Activated gamma-delta T cell (primary cell): ENCODE measurements around the gene MAST2.

Experiments used
- DNase-seq: peaks from one replicate; lab custom pipeline; 2025; lab: John Stamatoyannopoulos, UW

The MAST2 gene

GRCh38 chr1:45982359-45982758 is 178.9 kb downstream of the MAST2 start:
- no peak for DNase-seq

DNA sequence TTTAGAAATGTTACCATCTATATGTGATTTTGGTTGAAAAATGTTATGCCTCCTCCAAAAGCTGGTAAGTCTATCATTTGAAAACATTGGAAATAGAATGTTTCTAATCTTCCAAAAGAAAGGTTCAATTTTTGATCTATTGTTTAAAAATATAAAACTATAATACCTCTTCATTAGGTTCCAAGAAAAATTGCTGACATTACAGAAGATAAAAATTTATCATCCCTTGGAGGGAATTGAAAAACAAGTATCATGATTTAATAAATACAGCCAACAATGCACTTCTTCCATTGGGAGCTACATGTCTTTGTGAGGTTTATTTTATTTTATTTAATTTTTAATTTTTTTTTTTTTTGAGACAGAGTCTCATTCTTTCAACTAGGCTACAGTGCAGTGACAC is 180.6 kb downstream of the MAST2 start:
- no peak for DNase-seq

DNA sequence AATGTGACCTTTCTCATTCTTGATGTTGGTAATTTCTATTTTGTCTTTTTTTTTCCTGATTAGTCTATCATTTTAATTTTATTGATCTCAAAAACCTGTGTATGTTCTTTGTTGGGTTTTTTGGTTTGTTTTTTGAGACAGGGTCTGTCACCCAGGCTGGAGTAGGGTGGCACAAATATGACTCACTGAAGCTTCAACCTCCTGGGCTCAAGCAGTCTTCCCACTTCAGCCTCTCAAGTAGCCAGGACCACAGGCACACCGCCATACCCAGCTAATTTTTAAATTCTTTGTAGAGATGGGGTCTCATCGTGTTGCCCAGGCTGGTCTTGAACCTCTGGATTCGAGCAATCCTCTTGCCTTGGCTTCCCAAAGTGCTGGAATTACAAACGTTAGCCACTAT is 183.8 kb downstream of the MAST2 start:
- DNase-seq: no peak

- no peak for DNase-seq
Measured at GRCh38 chr1:45989249-45989648, 185.8 kb downstream of the MAST2 start.

GRCh38 chr1:45994423-45994822 is 191.0 kb downstream of the MAST2 start:
- no peak for DNase-seq

GRCh38 chr1:45995298-45995697 is 191.9 kb downstream of the MAST2 start:
- DNase-seq: no peak

DNA sequence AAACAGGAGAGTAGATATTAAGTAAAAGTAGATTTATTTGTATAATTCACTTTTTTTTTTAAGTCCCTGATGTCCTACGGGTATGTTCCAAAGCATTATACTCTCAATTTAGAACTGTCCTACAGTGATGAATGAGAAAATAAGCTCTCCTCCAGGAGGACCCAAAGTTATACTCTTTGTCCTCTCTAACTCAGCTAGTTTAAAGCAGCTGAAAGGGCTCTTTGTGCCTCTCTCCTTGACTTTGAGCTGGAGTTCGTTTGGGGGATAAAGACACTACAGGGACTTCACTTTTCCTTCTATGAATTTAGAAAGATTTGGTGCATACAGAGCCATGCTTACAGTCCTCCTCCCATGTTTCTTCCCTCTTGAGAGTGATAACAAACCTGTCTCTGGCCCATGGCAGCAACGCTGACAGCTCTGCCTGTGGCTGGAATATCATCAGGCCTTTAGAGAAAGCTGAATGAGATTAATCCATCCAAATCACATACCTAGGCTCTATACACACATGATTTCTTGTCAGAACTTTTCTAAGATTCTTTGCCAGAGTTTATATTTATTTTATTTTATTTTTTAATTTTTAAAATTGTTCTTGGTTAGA is 194.7 kb downstream of the MAST2 start:
- DNase-seq: no peak

- no peak for DNase-seq
Measured at GRCh38 chr1:45999507-45999906, 196.1 kb downstream of the MAST2 start.

DNA sequence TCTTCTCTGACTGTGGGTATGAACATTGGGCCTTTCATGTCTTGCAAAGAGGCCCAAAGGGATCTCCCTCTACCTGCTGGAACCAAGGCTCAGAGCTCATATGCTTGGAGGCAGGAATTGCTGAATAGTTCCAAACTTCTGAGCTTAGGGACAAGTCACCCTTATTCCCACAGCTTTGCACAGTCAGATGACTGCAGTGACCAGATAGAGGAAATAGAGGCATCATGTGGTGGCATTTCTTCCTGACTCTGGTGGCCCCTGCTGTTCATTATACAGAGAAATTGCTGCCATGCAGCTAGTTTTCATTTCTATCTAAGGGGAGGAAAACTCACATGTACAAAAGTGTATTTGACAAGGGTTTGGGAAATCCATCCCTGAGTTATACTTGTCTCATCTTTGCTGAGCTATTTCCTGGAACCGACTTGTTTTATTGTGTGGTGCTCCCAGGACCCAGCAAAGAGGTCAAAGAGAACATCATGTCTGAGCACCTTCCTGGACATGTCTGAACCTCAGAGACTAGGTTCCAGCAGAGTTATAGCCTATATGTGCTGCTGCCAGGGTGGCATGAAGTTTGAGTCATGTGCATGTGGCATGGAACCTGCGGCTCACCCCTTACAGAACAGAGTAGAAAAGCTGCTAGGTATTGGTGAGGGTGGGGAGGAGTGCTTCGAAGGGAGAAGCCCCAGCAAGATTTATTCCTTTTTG is 197.8 kb downstream of the MAST2 start:
- DNase-seq: no peak

- DNase-seq: no peak
Measured at GRCh38 chr1:46002551-46003150, 199.2 kb downstream of the MAST2 start.

- DNase-seq: no peak
Measured at GRCh38 chr1:46003315-46003714, 199.9 kb downstream of the MAST2 start.

- no peak for DNase-seq
Measured at GRCh38 chr1:46004492-46004891, 201.1 kb downstream of the MAST2 start.

DNA sequence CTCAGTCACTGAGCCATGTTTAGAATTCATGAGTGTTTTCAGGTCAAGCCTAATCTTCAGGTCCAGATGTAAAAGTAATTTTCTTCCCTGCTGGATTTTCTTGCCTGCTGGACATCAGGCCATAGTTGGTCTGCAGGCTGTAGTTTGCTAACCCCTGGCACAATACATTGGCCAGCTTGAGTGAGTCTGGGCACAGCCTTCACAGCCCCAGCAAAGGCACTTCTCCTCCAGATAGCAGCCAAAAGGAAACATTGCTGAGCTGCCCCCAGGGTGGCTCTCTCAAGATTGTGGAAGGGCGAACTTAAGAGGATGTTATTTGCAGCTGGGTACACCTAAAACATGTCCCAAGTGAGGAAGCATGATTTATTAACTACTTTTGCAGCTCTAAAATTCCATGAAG is 202.2 kb downstream of the MAST2 start:
- DNase-seq: no peak

GRCh38 chr1:46008585-46008984 is 205.2 kb downstream of the MAST2 start:
- DNase-seq: no peak

- DNase-seq: no peak
Measured at GRCh38 chr1:46010611-46011010, 207.2 kb downstream of the MAST2 start.

DNA sequence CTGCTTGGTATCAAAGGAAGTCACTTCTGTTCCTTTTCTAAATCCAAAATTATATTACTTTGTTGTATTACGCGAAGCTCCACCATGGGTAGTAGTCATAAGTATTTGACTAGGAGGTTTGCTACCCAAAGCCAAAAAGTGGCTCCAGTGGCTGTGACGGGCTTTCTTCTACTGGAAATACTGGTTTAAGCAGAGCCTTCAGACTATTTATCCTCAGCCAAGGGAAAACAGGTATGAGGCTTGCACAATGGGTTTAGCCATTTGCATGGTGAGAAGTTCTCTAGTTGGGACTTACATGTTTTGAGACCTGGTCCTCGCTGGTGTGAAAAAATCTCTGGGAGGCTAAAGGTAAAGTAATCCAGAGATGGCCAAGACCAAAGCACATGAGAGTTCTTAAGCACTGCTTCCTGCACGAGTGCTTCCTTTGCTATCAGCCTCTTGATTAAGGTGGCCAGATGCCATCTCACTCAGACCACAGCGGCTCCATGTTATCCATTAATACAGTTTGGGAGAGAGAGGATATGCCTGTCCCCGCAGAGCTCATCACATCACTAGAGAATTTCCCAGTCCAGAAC is 207.8 kb downstream of the MAST2 start:
- DNase-seq: no peak

DNA sequence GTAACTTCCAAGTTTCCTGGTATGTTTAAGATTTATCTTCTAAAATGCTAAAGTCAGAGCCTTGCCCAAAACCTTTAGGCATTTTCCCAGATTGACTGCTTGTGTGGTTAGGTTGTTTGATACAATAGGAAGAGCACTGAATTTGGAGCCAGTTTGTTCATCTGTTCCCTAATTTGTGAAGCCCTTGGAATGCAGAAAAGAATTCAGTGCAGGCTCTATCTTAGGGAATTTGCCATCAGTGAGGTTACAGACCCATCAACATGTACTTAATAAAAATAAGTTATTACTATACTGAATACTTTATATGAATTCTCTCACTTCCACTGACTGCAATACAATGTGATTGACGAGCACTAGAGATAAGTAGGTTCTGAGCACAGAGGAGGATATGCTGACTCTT is 208.8 kb downstream of the MAST2 start:
- DNase-seq: no peak

GRCh38 chr1:46013581-46013980 is 210.2 kb downstream of the MAST2 start:
- DNase-seq: no peak

DNA sequence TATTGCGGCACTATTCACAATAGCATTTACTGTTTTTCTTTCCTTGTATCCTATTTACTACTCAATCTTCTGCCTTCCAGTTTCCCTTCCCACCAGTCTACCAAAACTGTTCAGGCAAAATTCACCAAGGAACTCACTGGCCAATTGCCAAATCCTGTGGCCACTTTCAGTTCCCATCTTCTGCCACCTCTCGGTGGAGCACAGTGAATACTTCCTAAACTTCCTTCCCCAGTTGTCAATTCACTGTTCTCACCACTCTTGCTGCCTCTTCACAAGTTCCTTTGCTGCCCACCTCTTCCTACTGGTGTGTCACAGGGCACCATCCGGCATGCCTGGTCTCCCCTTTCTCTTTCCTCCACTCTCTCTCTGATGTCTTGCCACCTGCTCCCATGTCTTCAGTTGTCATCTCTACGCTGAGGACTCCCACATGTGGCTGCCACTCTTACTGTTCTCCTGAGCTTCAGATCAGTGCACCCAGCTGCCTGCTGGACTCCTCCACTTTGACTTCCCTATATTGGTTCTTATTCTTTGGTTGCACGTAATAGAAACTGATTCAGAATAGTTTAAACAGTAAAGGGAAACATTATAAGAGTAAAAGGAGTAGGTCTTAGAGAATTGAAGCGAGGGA is 214.6 kb downstream of the MAST2 start:
- DNase-seq: no peak

- DNase-seq: no peak
Measured at GRCh38 chr1:46019348-46019747, 215.9 kb downstream of the MAST2 start.

DNA sequence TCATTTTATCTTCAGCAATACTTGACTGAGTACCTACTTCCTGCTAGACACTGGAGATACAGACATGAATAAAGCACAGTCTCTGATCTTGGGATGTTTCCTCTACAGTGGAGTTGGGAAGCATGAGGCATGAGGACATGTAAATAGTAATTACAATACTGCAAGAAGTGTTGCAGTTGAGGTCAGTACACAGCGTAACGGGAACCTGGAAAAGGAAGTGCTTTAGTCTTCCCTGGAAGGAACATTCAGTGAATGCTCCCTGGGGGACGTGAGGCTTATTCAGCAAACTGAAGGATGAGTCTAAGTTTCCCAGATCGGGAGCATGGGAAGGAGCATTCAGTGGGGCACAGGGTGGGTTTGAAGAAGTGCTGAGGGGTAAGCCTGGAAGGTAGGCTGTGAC is 216.6 kb downstream of the MAST2 start:
- DNase-seq: no peak
